Natural killer cell (primary cell): Measurements from ENCODE around the gene XCL1. TPM values are rescaled to one million over a fixed set of nuclear protein-coding genes. Genes with fewer than 3 reads are reported as not detected.

ENCODE experiments used
- ATAC-seq, 3 donors: fragments of 150-1000 bp in 2 of 3; fragments of 200-7000 bp in 1 of 3; cut with Tn5 transposase; 1 replicate in 1 of 3; 2 replicates in 2 of 3; pipeline ENCODE4 v1.10.0; 2021; ENCODE audit warnings: mild to moderate bottlenecking in 2 of 3, moderate library complexity in 2 of 3
- DNase-seq, 2 donors: peaks; one replicate each; pipeline versions ENCODE4 v3.0.0 to v3.0.0-alpha.2; 2013 to 2021; ENCODE audit warnings: mixed read lengths in 1 of 2
- H3K27ac ChIP-seq: one replicate; pipeline ENCODE4 v1.5.1; 2013; ENCODE audit warnings: mild to moderate bottlenecking, low read length
- H3K27me3 ChIP-seq: one replicate; pipeline ENCODE4 v1.6.1; 2013; ENCODE audit warnings: low read length; ENCODE audit not compliant: control insufficient read depth, insufficient read depth
- H3K36me3 ChIP-seq: one replicate; pipeline ENCODE4 v1.6.1; 2013; ENCODE audit warnings: low read length; ENCODE audit not compliant: control insufficient read depth, insufficient read depth
- H3K4me1 ChIP-seq: one replicate; pipeline ENCODE4 v1.6.1; 2013; ENCODE audit warnings: low read length; ENCODE audit not compliant: control insufficient read depth, insufficient read depth
- H3K4me3 ChIP-seq: one replicate; pipeline ENCODE4 v1.5.1; 2013; ENCODE audit warnings: low read length
- H3K9me3 ChIP-seq: one replicate; pipeline ENCODE4 v1.6.1; 2013; ENCODE audit warnings: low read length; ENCODE audit not compliant: control insufficient read depth, insufficient read depth
- H3K27ac Mint-ChIP-seq, 2 donors: one replicate each; pipeline ENCODE4 v1.8.0; 2022; ENCODE audit warnings: mild to moderate bottlenecking in 2 of 2, mixed read lengths in 2 of 2, moderate library complexity in 1 of 2
- H3K27me3 Mint-ChIP-seq, 2 donors: one replicate each; pipeline ENCODE4 v1.8.0; 2022; ENCODE audit warnings: low read depth in 2 of 2, mixed read lengths in 2 of 2
- H3K36me3 Mint-ChIP-seq: one replicate; pipeline ENCODE4 v1.8.0; 2022; ENCODE audit warnings: mixed read lengths
- H3K4me1 Mint-ChIP-seq, 2 donors: one replicate each; pipeline ENCODE4 v1.8.0; 2022; ENCODE audit warnings: mixed read lengths in 2 of 2
- H3K4me3 Mint-ChIP-seq: one replicate; pipeline ENCODE4 v1.8.0; 2022; ENCODE audit warnings: mild to moderate bottlenecking, moderate library complexity, mixed read lengths
- H3K9me3 Mint-ChIP-seq, 2 donors: one replicate each; pipeline ENCODE4 v1.8.0; 2022; ENCODE audit warnings: mixed read lengths in 2 of 2
- WGBS: methylation state at CpG from one replicate; pipeline ENCODE4 v1.1.7; 2013; ENCODE audit warnings: missing lambda C conversion rate; ENCODE audit not compliant: insufficient coverage; 5-methylcytosine and 5-hydroxymethylcytosine counted together
- intact Hi-C: fragments of 100-400 bp; cut with micrococcal nuclease; formaldehyde crosslinking; loops from one replicate; pipeline ENCODE4 v1.14.2; 2022
- total RNA-seq, 4 donors: library from RNA; stranded (reverse); fragments of 120-200 nt in 1 of 4; gene quantifications; one replicate each; pipeline versions ENCODE4 v1.2.3 to v1.2.4, GENCODE V29; 2013 to 2022
- TF ChIP-seq, protein P1 (sequence below): fragments of 200-600 bp; IDR thresholded peaks from one replicate; pipeline ENCODE4 v1.8.0; 2022; ENCODE audit warnings: antibody characterized with exemption

Gene XCL1
- total RNA-seq, 3 donors from 2014 or later (not counting 1 experiment from before 2014, with no cell fraction given): 11.4 to 23.8 (median 16.1) TPM

GRCh38 chr1:168614235-168614634, 37.8 kb downstream of the XCL1 start:
- Histone ChIP-seq H3K4me1 (no peaks in the 10 kb centered on the region), H3K4me3 (no peak overlapping the region), H3K9me3 (no peaks in the 10 kb centered on the region), H3K27ac (no peak overlapping the region), H3K36me3 (no peaks in the 10 kb centered on the region), H3K27me3 (no peaks in the 10 kb centered on the region)
- no peaks in the 10 kb centered on the region for H3K36me3 Mint-ChIP-seq
- intact Hi-C loops: no loop called here
- WGBS: 95% methylated on average over 8 of the region's 8 CpGs
- no peaks in the 10 kb centered on the region for H3K9me3 Mint-ChIP-seq
- H3K27ac Mint-ChIP-seq: no peak overlapping the region
- no peak for ATAC-seq
- no peak overlapping the region for H3K4me3 Mint-ChIP-seq
- TF ChIP-seq, protein P1, sequence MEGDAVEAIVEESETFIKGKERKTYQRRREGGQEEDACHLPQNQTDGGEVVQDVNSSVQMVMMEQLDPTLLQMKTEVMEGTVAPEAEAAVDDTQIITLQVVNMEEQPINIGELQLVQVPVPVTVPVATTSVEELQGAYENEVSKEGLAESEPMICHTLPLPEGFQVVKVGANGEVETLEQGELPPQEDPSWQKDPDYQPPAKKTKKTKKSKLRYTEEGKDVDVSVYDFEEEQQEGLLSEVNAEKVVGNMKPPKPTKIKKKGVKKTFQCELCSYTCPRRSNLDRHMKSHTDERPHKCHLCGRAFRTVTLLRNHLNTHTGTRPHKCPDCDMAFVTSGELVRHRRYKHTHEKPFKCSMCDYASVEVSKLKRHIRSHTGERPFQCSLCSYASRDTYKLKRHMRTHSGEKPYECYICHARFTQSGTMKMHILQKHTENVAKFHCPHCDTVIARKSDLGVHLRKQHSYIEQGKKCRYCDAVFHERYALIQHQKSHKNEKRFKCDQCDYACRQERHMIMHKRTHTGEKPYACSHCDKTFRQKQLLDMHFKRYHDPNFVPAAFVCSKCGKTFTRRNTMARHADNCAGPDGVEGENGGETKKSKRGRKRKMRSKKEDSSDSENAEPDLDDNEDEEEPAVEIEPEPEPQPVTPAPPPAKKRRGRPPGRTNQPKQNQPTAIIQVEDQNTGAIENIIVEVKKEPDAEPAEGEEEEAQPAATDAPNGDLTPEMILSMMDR: no peak
- no peak for DNase-seq
- H3K27me3 Mint-ChIP-seq: peaks cover 0 to 3% of the 10 kb centered on the region in 2 donors
- H3K4me1 Mint-ChIP-seq: no peaks in the 10 kb centered on the region

GRCh38 chr1:168615965-168616364, 39.6 kb downstream of the XCL1 start:
- ATAC-seq (no peak), DNase-seq (no peak)
- WGBS: 41% methylated on average over 2 of the region's 2 CpGs
- Histone ChIP-seq H3K9me3 (no peaks in the 10 kb centered on the region), H3K36me3 (no peaks in the 10 kb centered on the region), H3K27me3 (no peaks in the 10 kb centered on the region), H3K4me1 (no peaks in the 10 kb centered on the region), H3K27ac (no peak overlapping the region), H3K4me3 (no peak overlapping the region)
- Mint-ChIP-seq H3K27me3 (no peaks in the 10 kb centered on the region), H3K4me1 (no peaks in the 10 kb centered on the region), H3K9me3 (no peaks in the 10 kb centered on the region), H3K36me3 (no peaks in the 10 kb centered on the region), H3K27ac (no peak overlapping the region), H3K4me3 (no peak overlapping the region)
- TF ChIP-seq, protein P1: no peak
- intact Hi-C loops: no loop called here

GRCh38 chr1:168617974-168618750, 41.8 kb downstream of the XCL1 start:
- intact Hi-C loops: no loop called here
- whole genome bisulfite sequencing: 93% methylated on average over 3 of the region's 5 CpGs
- ATAC-seq: no peak
- Histone ChIP-seq H3K27ac (no peak overlapping the region), H3K4me1 (no peaks in the 10 kb centered on the region), H3K4me3 (no peak overlapping the region), H3K36me3 (no peaks in the 10 kb centered on the region), H3K9me3 (no peaks in the 10 kb centered on the region), H3K27me3 (no peaks in the 10 kb centered on the region)
- TF ChIP-seq, protein P1: no peak
- Mint-ChIP-seq H3K4me3 (no peak overlapping the region), H3K27me3 (no peaks in the 10 kb centered on the region), H3K27ac (no peak overlapping the region), H3K36me3 (no peaks in the 10 kb centered on the region), H3K9me3 (no peaks in the 10 kb centered on the region), H3K4me1 (no peaks in the 10 kb centered on the region)
- no peak for DNase-seq

DNA sequence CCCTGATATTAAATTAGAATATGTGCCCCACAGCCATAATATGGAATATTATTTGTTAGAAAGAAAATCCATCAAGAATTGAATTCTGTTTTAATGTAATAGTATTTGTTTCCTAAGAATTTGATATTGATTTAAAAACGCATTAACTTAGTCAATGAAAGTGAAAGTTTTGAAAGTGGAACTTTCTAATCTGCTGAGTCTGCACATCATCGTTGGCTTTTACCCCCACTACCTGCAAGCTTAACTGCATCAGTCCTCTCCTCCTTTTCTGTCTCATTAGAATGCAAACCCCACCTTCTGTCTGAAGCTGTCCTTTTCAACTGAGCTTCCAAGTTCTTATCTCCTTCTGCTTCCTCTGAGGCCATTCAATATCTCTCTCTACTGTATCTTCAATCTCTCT, 42.5 kb downstream of the XCL1 start:
- intact Hi-C loops: no loop called here
- H3K27ac ChIP-seq: no peak overlapping the region
- Mint-ChIP-seq H3K4me3 (no peak overlapping the region), H3K4me1 (no peaks in the 10 kb centered on the region), H3K9me3 (no peaks in the 10 kb centered on the region), H3K27me3 (no peaks in the 10 kb centered on the region), H3K27ac (no peak overlapping the region), H3K36me3 (no peaks in the 10 kb centered on the region)
- WGBS: 64% methylated on average over 2 of the region's 2 CpGs
- no peaks in the 10 kb centered on the region for H3K4me1 ChIP-seq
- DNase-seq: no peak
- no peaks in the 10 kb centered on the region for H3K9me3 ChIP-seq
- H3K4me3 ChIP-seq: no peak overlapping the region
- TF ChIP-seq, protein P1: no peak
- no peaks in the 10 kb centered on the region for H3K27me3 ChIP-seq
- no peaks in the 10 kb centered on the region for H3K36me3 ChIP-seq
- no peak for ATAC-seq
